ENCODE data around the gene PEX26. TPM values are rescaled to one million over a fixed set of nuclear protein-coding genes. Genes with fewer than 3 reads are reported as not detected.

Gene PEX26
- polyA plus RNA-seq, 1 donor from 2014 or later = 30.2 TPM

- Histone ChIP-seq H3K36me3 (ENCODE audit: insufficient read depth, low read length) (no peaks in the 10 kb centered on the region), H3K9ac (ENCODE audit: low read length) (no peak overlapping the region), H3K9me3 (ENCODE audit: low read length) (no peaks in the 10 kb centered on the region), H2AFZ (ENCODE audit: low read depth, low read length) (no peak overlapping the region), H3K4me3 (ENCODE audit: low read length) (no peak overlapping the region), H3K9me2 (ENCODE audit: insufficient read depth, low read length) (no peaks in the 10 kb centered on the region), H3F3A (ENCODE audit: insufficient read depth, low read length, poor library complexity, severe bottlenecking) (no peaks in the 10 kb centered on the region), H4K20me1 (ENCODE audit: insufficient read depth) (no peaks in the 10 kb centered on the region), H3K4me2 (ENCODE audit: low read length) (no peak overlapping the region), H3K79me2 (replicated peaks; ENCODE audit: insufficient read depth, low read length) (no peaks in the 10 kb centered on the region), H3K27me3 (ENCODE audit: insufficient read depth, low read depth, low read length) (no peaks in the 10 kb centered on the region), H3K27ac (ENCODE audit: low read length) (no peak overlapping the region)
- TF ChIP-seq POLR2AphosphoS5 (IDR thresholded peaks at IDR 0.05) = no peak
- no peak for TF ChIP-seq EZH2 (IDR thresholded peaks at IDR 0.05; ENCODE audit: borderline replicate concordance, insufficient read depth, low read length, poor library complexity, severe bottlenecking)
- TF ChIP-seq EP300 (conservative IDR thresholded peaks at IDR 0.05; ENCODE audit: poor library complexity, severe bottlenecking) = no peak
- no peak for TF ChIP-seq RAD21 (conservative IDR thresholded peaks at IDR 0.05)
- TF ChIP-seq REST (IDR thresholded peaks at IDR 0.05; ENCODE audit: borderline replicate concordance) = no peak
- TF ChIP-seq CTCF (IDR thresholded peaks at IDR 0.05; ENCODE audit: poor library complexity, severe bottlenecking) = no peak
- TF ChIP-seq TAF1 (IDR thresholded peaks at IDR 0.05; ENCODE audit: low read depth) = no peak
- TF ChIP-seq SMC3 (conservative IDR thresholded peaks at IDR 0.05; ENCODE audit: poor library complexity) = no peak
These were observed 20.8 kb upstream of the PEX26 start for GRCh38 chr22:18056807-18057474.

GRCh38 chr22:18057568-18058209 is 20.1 kb upstream of the PEX26 start:
- Histone ChIP-seq H3K79me2 (replicated peaks; ENCODE audit: insufficient read depth, low read length) (no peaks in the 10 kb centered on the region), H3K9me2 (ENCODE audit: insufficient read depth, low read length) (no peaks in the 10 kb centered on the region), H3K4me2 (ENCODE audit: low read length) (no peak overlapping the region), H3F3A (ENCODE audit: insufficient read depth, low read length, poor library complexity, severe bottlenecking) (no peaks in the 10 kb centered on the region), H3K9ac (ENCODE audit: low read length) (no peak overlapping the region), H2AFZ (ENCODE audit: low read depth, low read length) (no peak overlapping the region), H3K9me3 (ENCODE audit: low read length) (no peaks in the 10 kb centered on the region), H3K4me3 (ENCODE audit: low read length) (no peak overlapping the region), H3K27ac (ENCODE audit: low read length) (no peak overlapping the region), H4K20me1 (ENCODE audit: insufficient read depth) (no peaks in the 10 kb centered on the region), H3K36me3 (ENCODE audit: insufficient read depth, low read length) (no peaks in the 10 kb centered on the region), H3K27me3 (ENCODE audit: insufficient read depth, low read depth, low read length) (no peaks in the 10 kb centered on the region)
- TF ChIP-seq SMC3 (conservative IDR thresholded peaks at IDR 0.05; ENCODE audit: poor library complexity) (no peak), CTCF (IDR thresholded peaks at IDR 0.05; ENCODE audit: poor library complexity, severe bottlenecking) (no peak), TAF1 (IDR thresholded peaks at IDR 0.05; ENCODE audit: low read depth) (no peak), MXI1 (conservative IDR thresholded peaks at IDR 0.05; ENCODE audit: poor library complexity, severe bottlenecking) (no peak), EP300 (conservative IDR thresholded peaks at IDR 0.05; ENCODE audit: poor library complexity, severe bottlenecking) (no peak)

Data from neural cell (in vitro differentiated cells).